CD14-positive monocyte (primary cell): Measurements from ENCODE around the gene DPM2. TPM values are rescaled to one million over a fixed set of nuclear protein-coding genes. Genes with fewer than 3 reads are reported as not detected.

Experiments
- DNase-seq, 3 donors: peaks; one replicate each; pipeline ENCODE4 v3.0.0-alpha.2; 2011 to 2022
- H2AFZ ChIP-seq: 2 replicates; pipeline ENCODE4 v1.6.0; 2012; ENCODE audit warnings: mild to moderate bottlenecking, low read depth, low read length, inconsistent platforms; ENCODE audit not compliant: insufficient read depth, poor library complexity, severe bottlenecking
- H3K27ac ChIP-seq, 2 donors: 1 replicate in 1 of 2; 2 replicates in 1 of 2; pipeline ENCODE4 v1.5.1; 2012 to 2013; ENCODE audit warnings: low read length in 2 of 2, control low read depth in 1 of 2, inconsistent platforms in 1 of 2, low read depth in 1 of 2, mild to moderate bottlenecking in 1 of 2
- H3K27me3 ChIP-seq, 2 donors: one replicate each; pipeline versions ENCODE4 v1.6.0 to v1.6.1; 2011 to 2013; ENCODE audit warnings: low read length in 2 of 2; ENCODE audit not compliant: control insufficient read depth in 2 of 2, insufficient read depth in 2 of 2
- H3K36me3 ChIP-seq, 2 donors: replicated peaks in 1 of 2; 1 replicate in 1 of 2; 2 replicates in 1 of 2; pipeline versions ENCODE4 v1.5.1 to v1.6.1; 2012 to 2013; ENCODE audit warnings: low read length in 2 of 2, control low read depth in 1 of 2, inconsistent platforms in 1 of 2, mild to moderate bottlenecking in 1 of 2; ENCODE audit not compliant: insufficient read depth in 2 of 2, control insufficient read depth in 1 of 2
- H3K4me1 ChIP-seq, 2 donors: 1 replicate in 1 of 2; 2 replicates in 1 of 2; pipeline versions ENCODE4 v1.5.1 to v1.6.1; 2012 to 2013; ENCODE audit warnings: low read length in 2 of 2, control low read depth in 1 of 2, inconsistent platforms in 1 of 2, mild to moderate bottlenecking in 1 of 2, moderate library complexity in 1 of 2; ENCODE audit not compliant: insufficient read depth in 2 of 2, control insufficient read depth in 1 of 2
- H3K4me2 ChIP-seq: replicated peaks from 2 replicates; pipeline ENCODE3; 2012; ENCODE audit warnings: low read length, moderate library complexity, mild to moderate bottlenecking; ENCODE audit not compliant: poor library complexity, severe bottlenecking; ENCODE audit errors: extremely low read depth
- H3K4me3 ChIP-seq, 3 experiments: fragments of 200-600 bp in 1 of 3; sonication (generic) in 1 of 3; replicated peaks in 1 of 3; 1 replicate in 2 of 3; 2 replicates in 1 of 3; pipeline ENCODE4 v1.5.1; 2011 to 2013; ENCODE audit warnings: low read length in 3 of 3, mild to moderate bottlenecking in 3 of 3, control low read depth in 2 of 3, low read depth in 2 of 3, inconsistent platforms in 1 of 3, moderate library complexity in 1 of 3
- H3K79me2 ChIP-seq: 2 replicates; pipeline ENCODE4 v1.6.0; 2012; ENCODE audit warnings: mild to moderate bottlenecking, control low read depth, inconsistent platforms, low read length, moderate library complexity; ENCODE audit not compliant: insufficient read depth
- H3K9ac ChIP-seq: 2 replicates; pipeline ENCODE4 v1.6.0; 2017; ENCODE audit warnings: low read length, mild to moderate bottlenecking; ENCODE audit not compliant: insufficient read depth, poor library complexity, severe bottlenecking
- H3K9me3 ChIP-seq, 2 donors: replicated peaks in 1 of 2; 1 replicate in 1 of 2; 2 replicates in 1 of 2; pipeline versions ENCODE4 v1.5.1 to v1.6.1; 2012 to 2013; ENCODE audit warnings: low read length in 2 of 2, control low read depth in 1 of 2; ENCODE audit not compliant: control insufficient read depth in 1 of 2, insufficient read depth in 1 of 2
- H4K20me1 ChIP-seq: 2 replicates; pipeline ENCODE4 v1.6.0; 2012; ENCODE audit warnings: mild to moderate bottlenecking, low read length, control low read depth, moderate library complexity; ENCODE audit not compliant: insufficient read depth
- H3K27ac Mint-ChIP-seq, 7 donors: one replicate each; pipeline ENCODE4 v1.8.0; 2020; ENCODE audit warnings: mild to moderate bottlenecking in 7 of 7, mixed read lengths in 7 of 7, moderate library complexity in 6 of 7, inconsistent platforms in 2 of 7
- H3K27me3 Mint-ChIP-seq, 3 donors: one replicate each; pipeline ENCODE4 v1.8.0; 2021 to 2022; ENCODE audit warnings: low read depth in 3 of 3, mild to moderate bottlenecking in 3 of 3, mixed read lengths in 3 of 3, moderate library complexity in 3 of 3, inconsistent platforms in 1 of 3
- H3K36me3 Mint-ChIP-seq, 2 donors: one replicate each; pipeline ENCODE4 v1.8.0; 2020; ENCODE audit warnings: mixed read lengths in 2 of 2, inconsistent platforms in 1 of 2, mild to moderate bottlenecking in 1 of 2
- H3K4me1 Mint-ChIP-seq: one replicate; pipeline ENCODE4 v1.8.0; 2020; ENCODE audit warnings: mild to moderate bottlenecking, mixed read lengths
- H3K4me3 Mint-ChIP-seq, 2 donors: one replicate each; pipeline ENCODE4 v1.8.0; 2020; ENCODE audit warnings: mild to moderate bottlenecking in 2 of 2, mixed read lengths in 2 of 2, moderate library complexity in 1 of 2
- H3K9me3 Mint-ChIP-seq, 7 donors: one replicate each; pipeline ENCODE4 v1.8.0; 2020 to 2022; ENCODE audit warnings: mixed read lengths in 7 of 7, mild to moderate bottlenecking in 6 of 7, moderate library complexity in 6 of 7, inconsistent platforms in 2 of 7
- WGBS: methylation state at CpG from one replicate; pipeline ENCODE4 v1.1.5; 2013; ENCODE audit warnings: missing lambda C conversion rate; ENCODE audit not compliant: insufficient coverage; 5-methylcytosine and 5-hydroxymethylcytosine counted together
- intact Hi-C, 2 donors: fragments of 100-400 bp; cut with micrococcal nuclease; formaldehyde crosslinking; loops; one replicate each; pipeline versions ENCODE4 v1.15.0 to v1.15.1; 2023
- polyA plus RNA-seq, 3 donors: library from polyadenylated mRNA; depleted of rRNA in 1 of 3; unstranded in 2 of 3; stranded (reverse) in 1 of 3; fragments of 300-500 nt in 2 of 3; fragments of >200 nt in 1 of 3; fragmentation: Illumina TruSeq in 2 of 3; gene quantifications; 1 replicate in 2 of 3; 2 replicates in 1 of 3; pipeline ENCODE4 v1.2.3, GENCODE V29; 2012 to 2021
- TF ChIP-seq, protein P1 (sequence below): fragments of 200-600 bp; IDR thresholded peaks from one replicate; pipeline ENCODE4 v1.8.0; 2022; ENCODE audit warnings: antibody characterized with exemption, mild to moderate bottlenecking

DPM2 gene
- polyA plus RNA-seq, 3 donors: 22.4 to 28.7 (median 25.4) TPM

DNA sequence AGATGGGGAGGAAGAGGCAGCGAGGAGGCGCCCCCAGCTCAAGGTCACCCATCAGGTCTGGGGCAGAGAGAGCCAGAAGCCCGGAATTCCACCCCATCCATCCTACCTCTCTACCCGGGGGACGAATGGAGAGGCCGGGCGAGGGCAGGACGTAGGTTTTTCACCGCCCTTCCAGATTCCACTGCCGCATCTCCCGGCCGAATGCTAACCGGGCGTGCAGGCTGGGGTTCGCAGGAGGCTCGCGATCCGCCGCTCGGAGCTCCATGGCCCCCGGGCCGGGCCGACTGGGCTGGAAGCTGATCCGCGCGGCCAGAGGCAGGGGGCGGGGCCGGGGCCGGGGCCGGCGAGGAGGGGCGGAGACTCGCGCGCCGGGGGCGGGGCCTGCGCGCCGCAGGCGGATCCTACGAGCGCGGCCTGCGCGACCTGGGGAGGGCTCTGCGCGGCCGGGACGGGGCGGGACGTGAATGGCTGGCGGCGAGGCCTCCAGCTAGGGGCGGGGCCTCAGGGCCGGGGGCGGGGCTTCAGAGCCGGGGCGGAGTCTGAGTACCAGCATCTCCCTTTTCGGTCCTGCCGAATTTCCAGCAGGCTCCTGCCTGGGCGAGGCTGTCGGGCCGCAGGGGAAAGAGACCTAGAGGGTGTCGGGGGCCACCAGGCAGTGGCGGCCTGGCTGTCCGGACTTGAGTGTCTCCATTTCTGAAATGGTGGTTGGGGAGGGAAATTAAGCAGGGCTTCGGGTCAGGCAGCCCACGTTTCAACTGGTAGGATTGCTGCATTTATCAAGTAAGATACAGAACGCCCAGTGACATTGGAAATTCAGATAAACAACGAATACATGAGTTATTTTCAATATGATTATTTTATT is 20.7 kb downstream of the DPM2 start, which contains the start of gene ST6GALNAC4:
TSS of gene ST6GALNAC4 (minus strand) at position 322 of the 862 bp plus-strand sequence. CDS start 622 bp downstream, outside the sequence.
- Histone ChIP-seq H3K9me3 (no peaks in the 10 kb centered on the region), H3K4me2 (peak within 1 kb of the TSS; percentile 99), H3K4me3 (peak within 1 kb of the TSS; percentile 54 to 92 (median 55)), H3K27ac (peak within 1 kb of the TSS; percentile 85 to 93), H3K9ac (peak within 1 kb of the TSS; percentile 69), H2AFZ (peak within 1 kb of the TSS; percentile 96), H3K79me2 (no peaks in the 10 kb centered on the region), H3K36me3 (peaks cover 5 to 10% of the 10 kb centered on the region in 2 donors), H3K4me1 (peaks cover 56 to 66% of the 10 kb centered on the region in 2 donors), H4K20me1 (no peaks in the 10 kb centered on the region), H3K27me3 (peaks cover 0 to 3% of the 10 kb centered on the region in 2 donors)
- H3K27me3 Mint-ChIP-seq: peaks cover 3 to 13% (median 8%) of the 10 kb centered on the region in 3 donors
- peaks cover 16 to 19% of the 10 kb centered on the region in 2 donors for H3K36me3 Mint-ChIP-seq
- intact Hi-C loops: loop anchor here (5.0 kb wide), 6 partner anchors 55 to 695 kb away; partner anchors contain the start of genes CDK9 (in 1 of the 2), SH2D3C (in 1 of the 2) and TOR2A (in 1 of the 2)
- H3K9me3 Mint-ChIP-seq: peaks cover 0 to 1% (median 0%) of the 10 kb centered on the region in 7 donors
- DNase-seq: peak; percentile 90 to 94 (median 91)
- H3K4me3 Mint-ChIP-seq: peak within 1 kb of the TSS; percentile 81 to 86
- under 1% methylated on average over 60 of the region's 71 CpGs for WGBS
- peak within 1 kb of the TSS; percentile 81 to 100 (median 97) for H3K27ac Mint-ChIP-seq
- peaks cover 64% of the 10 kb centered on the region for H3K4me1 Mint-ChIP-seq
- TF ChIP-seq, protein P1, sequence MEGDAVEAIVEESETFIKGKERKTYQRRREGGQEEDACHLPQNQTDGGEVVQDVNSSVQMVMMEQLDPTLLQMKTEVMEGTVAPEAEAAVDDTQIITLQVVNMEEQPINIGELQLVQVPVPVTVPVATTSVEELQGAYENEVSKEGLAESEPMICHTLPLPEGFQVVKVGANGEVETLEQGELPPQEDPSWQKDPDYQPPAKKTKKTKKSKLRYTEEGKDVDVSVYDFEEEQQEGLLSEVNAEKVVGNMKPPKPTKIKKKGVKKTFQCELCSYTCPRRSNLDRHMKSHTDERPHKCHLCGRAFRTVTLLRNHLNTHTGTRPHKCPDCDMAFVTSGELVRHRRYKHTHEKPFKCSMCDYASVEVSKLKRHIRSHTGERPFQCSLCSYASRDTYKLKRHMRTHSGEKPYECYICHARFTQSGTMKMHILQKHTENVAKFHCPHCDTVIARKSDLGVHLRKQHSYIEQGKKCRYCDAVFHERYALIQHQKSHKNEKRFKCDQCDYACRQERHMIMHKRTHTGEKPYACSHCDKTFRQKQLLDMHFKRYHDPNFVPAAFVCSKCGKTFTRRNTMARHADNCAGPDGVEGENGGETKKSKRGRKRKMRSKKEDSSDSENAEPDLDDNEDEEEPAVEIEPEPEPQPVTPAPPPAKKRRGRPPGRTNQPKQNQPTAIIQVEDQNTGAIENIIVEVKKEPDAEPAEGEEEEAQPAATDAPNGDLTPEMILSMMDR: no peak
